Stimulated activated naive CD8-positive, alpha-beta T cell treated with anti-CD3 and anti-CD28 coated beads, Interleukin-15, Interleukin-2, amounts not matched to agents 100 ng/mL and 50 ng/mL, for 24 hours (primary cell): ENCODE data around the gene ATP2B2.
"Not testable (repeated sequence)": the region's sequence is repeated elsewhere in the genome, so short reads cannot be mapped to it uniquely, and the experiment has no call there.

Experiments
- H3K27ac Mint-ChIP-seq: one replicate; pipeline ENCODE4 v1.8.0; 2021; ENCODE audit warnings: mild to moderate bottlenecking, mixed read lengths
- H3K27me3 Mint-ChIP-seq: one replicate; pipeline ENCODE4 v1.8.0; 2021; ENCODE audit warnings: mixed read lengths
- H3K36me3 Mint-ChIP-seq: one replicate; pipeline ENCODE4 v1.8.0; 2021; ENCODE audit warnings: low read depth, mixed read lengths
- H3K4me1 Mint-ChIP-seq: one replicate; pipeline ENCODE4 v1.8.0; 2021; ENCODE audit warnings: low read depth, mixed read lengths
- H3K4me3 Mint-ChIP-seq: one replicate; pipeline ENCODE4 v1.8.0; 2021; ENCODE audit warnings: mild to moderate bottlenecking, mixed read lengths
- H3K9me3 Mint-ChIP-seq: one replicate; pipeline ENCODE4 v1.8.0; 2021; ENCODE audit warnings: mixed read lengths

ATP2B2 gene

DNA sequence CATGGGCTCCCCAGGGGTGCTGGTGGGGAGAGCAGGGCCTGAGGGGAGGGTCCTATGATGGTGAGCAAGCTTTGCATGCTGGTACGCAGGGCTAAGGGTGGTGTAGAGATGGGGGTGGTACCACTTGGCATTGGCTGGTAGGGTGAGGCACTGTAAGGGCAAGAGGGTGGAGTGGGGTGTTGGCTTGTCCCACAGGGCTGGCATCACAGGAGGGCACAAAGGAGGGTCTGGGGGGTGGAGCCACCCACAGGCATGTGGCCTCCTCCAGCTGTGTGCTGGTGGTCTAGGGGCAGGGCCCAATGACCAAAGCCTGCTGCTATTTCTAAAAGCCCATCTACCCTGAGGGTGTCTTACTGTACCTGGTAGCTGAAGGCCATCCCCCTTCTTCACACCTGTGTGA lies 119.3 kb downstream of the ATP2B2 start:
- Mint-ChIP-seq H3K27me3 (no peaks in the 10 kb centered on the region), H3K4me3 (no peak overlapping the region), H3K4me1 (peaks cover 46% of the 10 kb centered on the region), H3K27ac (no peak overlapping the region), H3K36me3 (no peaks in the 10 kb centered on the region), H3K9me3 (peaks cover 3% of the 10 kb centered on the region)

DNA sequence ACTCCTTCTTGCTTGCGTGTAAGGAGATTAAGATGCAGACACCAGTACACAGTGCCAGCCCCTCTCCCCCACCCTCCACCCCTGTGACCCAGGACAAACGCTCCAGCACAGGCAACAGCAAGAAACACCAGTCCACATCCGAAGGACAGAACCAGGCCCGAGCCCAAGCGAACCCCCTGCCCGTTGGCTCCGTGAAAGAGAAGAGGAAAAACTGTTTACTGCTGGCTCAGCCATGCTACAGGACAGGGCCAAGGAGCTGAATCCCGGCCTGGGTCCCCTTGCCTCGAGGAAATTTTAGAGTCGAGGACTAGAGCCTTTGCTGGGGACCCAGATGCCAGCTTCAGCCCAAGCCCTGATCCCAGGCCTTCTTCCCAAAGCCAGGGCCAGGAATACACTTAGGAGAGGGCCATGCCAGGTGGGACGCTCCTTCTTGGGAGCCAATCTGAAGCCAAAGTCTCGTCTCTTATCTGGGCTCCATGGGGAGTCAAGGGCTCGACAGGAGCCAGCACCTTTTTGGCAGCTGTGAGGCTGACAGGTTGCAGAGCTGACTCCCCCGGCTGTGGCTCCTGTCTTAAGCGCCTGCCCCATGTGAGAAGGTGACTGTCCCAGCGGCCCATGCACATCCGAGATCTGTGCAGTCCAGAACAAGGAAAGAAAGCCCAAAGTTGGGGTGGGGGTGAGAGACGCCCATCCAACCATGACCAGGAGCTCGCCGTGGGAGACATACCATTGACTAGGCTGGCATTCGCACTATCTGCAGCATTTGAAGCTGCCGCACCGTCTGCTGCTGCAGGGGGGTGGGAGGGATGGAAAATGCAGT lies 120.6 kb downstream of the ATP2B2 start:
- no peaks in the 10 kb centered on the region for H3K27me3 Mint-ChIP-seq
- no peak overlapping the region for H3K27ac Mint-ChIP-seq
- no peaks in the 10 kb centered on the region for H3K36me3 Mint-ChIP-seq
- peaks cover 3% of the 10 kb centered on the region for H3K9me3 Mint-ChIP-seq
- no peak overlapping the region for H3K4me3 Mint-ChIP-seq
- peaks cover 32% of the 10 kb centered on the region for H3K4me1 Mint-ChIP-seq

DNA sequence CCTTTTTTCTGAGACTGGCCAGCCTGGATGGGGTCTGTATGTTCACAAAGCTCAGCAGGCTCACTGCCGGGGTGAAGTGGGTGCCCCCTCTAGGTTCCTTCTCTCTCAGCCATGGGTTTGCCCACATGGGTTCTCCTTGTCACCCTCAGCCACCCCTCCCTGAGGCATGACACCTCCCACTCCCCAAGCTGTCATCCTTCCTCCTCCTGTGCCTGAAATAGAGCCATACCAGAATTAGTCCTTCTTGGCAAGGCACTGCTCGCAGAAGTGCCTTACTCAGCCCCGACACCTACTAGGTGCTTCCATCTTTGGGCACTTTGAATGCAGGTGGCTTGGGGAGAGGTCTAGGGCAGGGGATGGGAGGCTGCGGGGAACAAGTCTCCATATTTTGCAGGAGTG lies 121.5 kb downstream of the ATP2B2 start:
- no peak overlapping the region for H3K27ac Mint-ChIP-seq
- peaks cover 23% of the 10 kb centered on the region for H3K4me1 Mint-ChIP-seq
- H3K36me3 Mint-ChIP-seq: no peaks in the 10 kb centered on the region
- peaks cover 3% of the 10 kb centered on the region for H3K9me3 Mint-ChIP-seq
- H3K27me3 Mint-ChIP-seq: no peaks in the 10 kb centered on the region
- H3K4me3 Mint-ChIP-seq: no peak overlapping the region

- Mint-ChIP-seq H3K9me3 (peaks cover 3% of the 10 kb centered on the region), H3K27me3 (no peaks in the 10 kb centered on the region), H3K4me3 (no peak overlapping the region), H3K4me1 (peaks cover 16% of the 10 kb centered on the region), H3K36me3 (no peaks in the 10 kb centered on the region), H3K27ac (no peak overlapping the region)
These were observed 122.2 kb downstream of the ATP2B2 start for GRCh38 chr3:10382892-10383849.

DNA sequence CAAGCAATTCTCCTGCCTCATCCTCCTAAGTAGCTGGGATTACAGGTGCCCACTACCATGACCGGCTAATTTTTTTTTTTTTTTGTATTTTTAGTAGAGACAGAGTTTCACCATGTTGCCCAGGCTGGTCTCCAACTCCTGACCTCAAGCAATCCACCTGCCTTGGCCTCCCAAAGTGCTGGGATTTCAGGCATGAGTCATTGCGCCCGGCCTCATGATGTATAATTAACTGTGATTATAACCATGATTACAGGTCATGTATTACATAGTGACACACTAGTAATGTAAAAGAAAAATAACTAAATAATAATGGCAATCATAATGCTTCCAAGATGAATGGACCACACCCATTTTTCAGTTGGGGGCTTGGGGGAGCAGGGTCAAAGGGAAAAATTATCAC lies 122.9 kb downstream of the ATP2B2 start:
- H3K27ac Mint-ChIP-seq, H3K27me3 Mint-ChIP-seq, H3K9me3 Mint-ChIP-seq, H3K4me1 Mint-ChIP-seq, H3K4me3 Mint-ChIP-seq, H3K36me3 Mint-ChIP-seq: not testable (repeated sequence)

- no peaks in the 10 kb centered on the region for H3K27me3 Mint-ChIP-seq
- H3K9me3 Mint-ChIP-seq: no peaks in the 10 kb centered on the region
- no peaks in the 10 kb centered on the region for H3K36me3 Mint-ChIP-seq
- no peak overlapping the region for H3K27ac Mint-ChIP-seq
- no peak overlapping the region for H3K4me3 Mint-ChIP-seq
- no peaks in the 10 kb centered on the region for H3K4me1 Mint-ChIP-seq
These were observed 124.0 kb downstream of the ATP2B2 start for GRCh38 chr3:10381336-10381735.

- no peaks in the 10 kb centered on the region for H3K9me3 Mint-ChIP-seq
- no peaks in the 10 kb centered on the region for H3K36me3 Mint-ChIP-seq
- no peak overlapping the region for H3K4me3 Mint-ChIP-seq
- no peaks in the 10 kb centered on the region for H3K27me3 Mint-ChIP-seq
- no peak overlapping the region for H3K27ac Mint-ChIP-seq
- H3K4me1 Mint-ChIP-seq: peaks cover 3% of the 10 kb centered on the region
These were observed 124.5 kb downstream of the ATP2B2 start for GRCh38 chr3:10380906-10381305.

- Mint-ChIP-seq H3K27ac (no peak overlapping the region), H3K27me3 (no peaks in the 10 kb centered on the region), H3K36me3 (no peaks in the 10 kb centered on the region), H3K9me3 (no peaks in the 10 kb centered on the region), H3K4me1 (peaks cover 3% of the 10 kb centered on the region), H3K4me3 (no peak overlapping the region)
These were observed 125.4 kb downstream of the ATP2B2 start for GRCh38 chr3:10379961-10380360.

- H3K4me1 Mint-ChIP-seq: peaks cover 3% of the 10 kb centered on the region
- H3K36me3 Mint-ChIP-seq: no peaks in the 10 kb centered on the region
- H3K4me3 Mint-ChIP-seq: no peak overlapping the region
- no peaks in the 10 kb centered on the region for H3K9me3 Mint-ChIP-seq
- no peak overlapping the region for H3K27ac Mint-ChIP-seq
- no peaks in the 10 kb centered on the region for H3K27me3 Mint-ChIP-seq
These were observed 126.2 kb downstream of the ATP2B2 start for GRCh38 chr3:10379161-10379560.

GRCh38 chr3:10378742-10379141 lies 126.6 kb downstream of the ATP2B2 start:
- no peaks in the 10 kb centered on the region for H3K27me3 Mint-ChIP-seq
- H3K9me3 Mint-ChIP-seq: no peaks in the 10 kb centered on the region
- no peak overlapping the region for H3K4me3 Mint-ChIP-seq
- H3K36me3 Mint-ChIP-seq: no peaks in the 10 kb centered on the region
- H3K27ac Mint-ChIP-seq: no peak overlapping the region
- H3K4me1 Mint-ChIP-seq: peaks cover 3% of the 10 kb centered on the region

- Mint-ChIP-seq H3K4me1 (peaks cover 3% of the 10 kb centered on the region), H3K27ac (no peak overlapping the region), H3K36me3 (no peaks in the 10 kb centered on the region), H3K4me3 (no peak overlapping the region), H3K27me3 (no peaks in the 10 kb centered on the region), H3K9me3 (no peaks in the 10 kb centered on the region)
These were observed 127.1 kb downstream of the ATP2B2 start for GRCh38 chr3:10378246-10378645.

GRCh38 chr3:10377148-10377725 lies 128.1 kb downstream of the ATP2B2 start:
- H3K9me3 Mint-ChIP-seq: no peaks in the 10 kb centered on the region
- no peaks in the 10 kb centered on the region for H3K27me3 Mint-ChIP-seq
- H3K36me3 Mint-ChIP-seq: no peaks in the 10 kb centered on the region
- no peak overlapping the region for H3K27ac Mint-ChIP-seq
- no peak overlapping the region for H3K4me3 Mint-ChIP-seq
- peaks cover 3% of the 10 kb centered on the region for H3K4me1 Mint-ChIP-seq

- H3K36me3 Mint-ChIP-seq: no peaks in the 10 kb centered on the region
- no peak overlapping the region for H3K27ac Mint-ChIP-seq
- H3K4me1 Mint-ChIP-seq: peaks cover 3% of the 10 kb centered on the region
- H3K9me3 Mint-ChIP-seq: no peaks in the 10 kb centered on the region
- H3K4me3 Mint-ChIP-seq: no peak overlapping the region
- H3K27me3 Mint-ChIP-seq: no peaks in the 10 kb centered on the region
These were observed 129.0 kb downstream of the ATP2B2 start for GRCh38 chr3:10376353-10376752.

DNA sequence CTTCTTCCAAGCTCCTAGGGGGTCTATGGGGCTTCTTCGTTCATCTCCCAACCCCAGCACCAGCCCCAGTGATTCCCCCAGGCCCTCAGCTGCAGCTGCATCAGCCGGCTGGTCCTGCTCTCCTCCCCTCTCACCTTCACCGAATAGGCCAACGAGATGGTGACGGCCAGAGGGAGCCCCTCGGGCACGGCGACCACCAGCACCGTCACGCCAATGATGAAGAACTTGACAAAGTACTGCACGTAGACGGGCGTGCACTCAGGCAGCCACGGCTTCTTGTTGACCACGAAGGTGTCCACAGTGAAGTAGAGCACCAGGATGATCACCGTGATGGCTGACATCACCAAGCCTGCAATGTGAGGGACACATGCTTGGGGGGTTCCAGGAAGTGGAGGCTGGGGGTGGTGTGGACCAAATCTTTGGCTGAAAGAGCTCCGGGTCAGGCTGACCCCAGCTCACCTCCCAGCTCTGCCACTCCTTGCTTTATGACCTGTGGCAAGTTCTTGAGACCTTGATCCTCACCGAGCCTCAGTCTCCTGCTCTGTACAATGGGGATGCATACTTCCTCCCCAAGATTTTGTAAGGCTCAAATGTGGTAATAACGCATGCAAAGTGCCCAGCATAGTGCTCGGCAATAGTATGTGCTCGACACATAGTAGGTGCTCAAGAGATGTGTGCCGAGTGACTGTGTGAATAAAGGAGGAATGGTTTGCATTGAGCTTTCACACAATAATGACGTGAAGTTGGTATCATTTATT lies 129.9 kb downstream of the ATP2B2 start:
- Mint-ChIP-seq H3K9me3 (peaks cover 4% of the 10 kb centered on the region), H3K4me3 (no peak overlapping the region), H3K27ac (no peak overlapping the region), H3K27me3 (no peaks in the 10 kb centered on the region), H3K36me3 (no peaks in the 10 kb centered on the region), H3K4me1 (peaks cover 6% of the 10 kb centered on the region)
